RPMI7951 (cell line): Measurements from ENCODE around the gene VAT1. TPM values are rescaled to one million over a fixed set of nuclear protein-coding genes. Genes with fewer than 3 reads are reported as not detected.
"Not testable (repeated sequence)": the region's sequence is repeated elsewhere in the genome, so short reads cannot be mapped to it uniquely, and the experiment has no call there.

ENCODE experiments used
- DNase-seq: peaks from one replicate; pipeline ENCODE4 v3.0.0-alpha.2; 2012; ENCODE audit warnings: low read depth
- total RNA-seq: library from RNA; depleted of rRNA; stranded (reverse); fragments of >200 nt; shearing (Covaris generic); gene quantifications from 2 replicates; pipeline ENCODE4 v1.2.3, GENCODE V29; 2014; rRNA removed

VAT1 gene
- total RNA-seq = 97.0 and 112 TPM in 2 replicates

GRCh38 chr17:43021741-43022512 is at the start of gene VAT1:
VAT1 (minus strand) TSS chr17:43022385; CDS start chr17:43022322, 63 bp downstream.
- peak; percentile 73 for DNase-seq

- DNase-seq = no peak
These were observed 48.7 kb upstream of the VAT1 start for GRCh38 chr17:43070872-43071271.

GRCh38 chr17:43070257-43070656 is 48.1 kb upstream of the VAT1 start:
- DNase-seq = no peak

- no peak for DNase-seq
These were observed 47.2 kb upstream of the VAT1 start for GRCh38 chr17:43069368-43069898.

- no peak for DNase-seq
These were observed 46.6 kb upstream of the VAT1 start for GRCh38 chr17:43068570-43069367.

GRCh38 chr17:43062984-43063638 is 40.9 kb upstream of the VAT1 start:
- DNase-seq = no peak

- DNase-seq = no peak
These were observed 33.9 kb upstream of the VAT1 start for GRCh38 chr17:43056051-43056450.

- DNase-seq = not testable (repeated sequence)
These were observed 30.8 kb upstream of the VAT1 start for GRCh38 chr17:43053008-43053407.

GRCh38 chr17:43051969-43052368 is 29.8 kb upstream of the VAT1 start:
- no peak for DNase-seq

- DNase-seq = no peak
These were observed 21.8 kb upstream of the VAT1 start for GRCh38 chr17:43044024-43044423.

- DNase-seq = no peak
These were observed 21.1 kb upstream of the VAT1 start for GRCh38 chr17:43043307-43043706.

GRCh38 chr17:43042025-43042628 is 19.9 kb upstream of the VAT1 start:
- DNase-seq = no peak

GRCh38 chr17:43040655-43041054 is 18.5 kb upstream of the VAT1 start:
- DNase-seq = no peak

- no peak for DNase-seq
These were observed 17.5 kb upstream of the VAT1 start for GRCh38 chr17:43039646-43040045.

- DNase-seq = no peak
These were observed 12.7 kb upstream of the VAT1 start for GRCh38 chr17:43034894-43035293.

GRCh38 chr17:43033948-43034881 is 12.0 kb upstream of the VAT1 start:
- no peak for DNase-seq

GRCh38 chr17:43031666-43032065 is 9.5 kb upstream of the VAT1 start:
- no peak for DNase-seq

GRCh38 chr17:43030137-43030767 is 8.1 kb upstream of the VAT1 start:
- no peak for DNase-seq

GRCh38 chr17:43028221-43028861 is 6.2 kb upstream of the VAT1 start:
- no peak for DNase-seq
